Iris pigment epithelial cell (primary cell): Measurements from ENCODE around the gene RTKN2.

Experiments
- DNase-seq: peaks from one replicate; pipeline ENCODE4 v3.0.0-alpha.2; 2011; ENCODE audit warnings: low read depth

RTKN2 gene

GRCh38 chr10:62172465-62172864 is 96.2 kb downstream of the RTKN2 start:
- no peak for DNase-seq

- DNase-seq = no peak
Measured at GRCh38 chr10:62171791-62172190, 96.9 kb downstream of the RTKN2 start.

DNA sequence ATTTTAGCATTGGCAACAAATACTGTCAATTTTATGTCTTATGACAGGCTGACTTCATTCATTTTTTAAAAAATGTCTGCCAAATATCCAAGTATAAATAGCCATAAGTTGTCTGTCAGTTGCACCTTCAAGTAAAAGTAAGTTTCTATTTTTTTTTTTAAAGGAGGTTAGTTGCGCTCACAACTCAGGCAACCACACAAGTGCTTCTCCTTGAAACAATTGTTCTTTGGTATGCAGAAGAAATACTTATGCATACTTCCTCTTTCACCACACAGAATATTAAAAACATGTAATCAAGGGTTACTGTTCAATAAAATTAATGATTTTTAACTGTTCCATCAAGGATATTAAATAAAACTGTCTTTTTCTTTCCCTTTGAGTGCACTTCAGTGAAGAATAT is 97.9 kb downstream of the RTKN2 start:
- no peak for DNase-seq

DNA sequence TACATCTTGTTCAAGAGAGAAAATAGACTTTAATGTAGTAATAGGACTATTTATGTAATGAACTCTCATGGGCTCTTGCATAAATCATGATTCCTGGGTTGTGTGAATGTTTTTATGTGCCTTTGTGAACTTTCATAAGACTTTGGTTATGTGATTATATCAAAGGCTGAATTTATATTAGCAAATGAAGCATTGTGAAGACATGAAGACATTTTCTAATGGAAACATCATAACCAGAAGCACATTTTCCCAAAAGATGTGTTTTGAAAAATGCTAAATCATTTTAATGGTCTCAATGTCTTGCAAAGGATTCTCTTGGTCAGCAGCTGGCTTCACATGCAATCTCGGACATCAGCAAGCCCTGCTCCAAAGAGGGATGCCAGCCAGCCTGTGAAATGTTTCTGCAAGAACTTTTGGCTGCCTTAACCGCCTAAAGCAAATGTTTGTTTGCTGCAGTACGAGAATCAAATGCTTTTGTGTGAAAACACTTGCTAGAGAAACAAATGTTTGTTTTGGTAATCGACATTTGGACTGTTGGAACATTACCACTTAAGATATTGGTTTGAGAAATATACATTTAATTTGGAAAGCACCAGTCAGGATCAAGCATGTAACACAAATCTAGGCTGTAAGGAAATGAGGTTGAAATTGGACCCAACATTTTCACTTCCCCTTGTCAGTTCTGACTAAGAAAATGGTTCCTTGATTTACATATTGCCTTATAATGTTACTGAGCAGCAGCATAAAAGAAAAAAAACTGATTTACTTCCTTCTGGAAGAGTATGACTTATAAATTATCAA is 102.1 kb downstream of the RTKN2 start:
- peak; percentile 15 for DNase-seq

GRCh38 chr10:62165803-62166202 is 102.8 kb downstream of the RTKN2 start:
- no peak for DNase-seq

DNA sequence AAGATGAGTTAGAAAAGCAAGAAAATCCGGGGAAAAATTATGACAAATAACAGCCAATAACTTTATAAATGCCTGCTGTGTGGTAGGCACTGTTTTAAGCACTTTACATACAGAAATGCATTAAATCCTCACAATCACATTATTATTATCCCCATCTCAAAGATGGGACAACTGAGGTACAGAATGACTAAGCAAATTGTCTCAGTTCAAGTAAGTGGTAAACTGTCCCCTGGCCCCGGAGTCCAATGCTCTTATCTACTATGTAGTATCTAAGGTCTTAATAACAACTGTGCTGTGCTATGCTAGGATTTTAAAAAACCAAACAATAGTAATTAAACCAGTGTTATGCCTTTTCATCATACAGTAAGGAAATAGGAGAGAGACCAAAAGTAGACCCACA is 105.6 kb downstream of the RTKN2 start:
- DNase-seq = no peak

- no peak for DNase-seq
Measured at GRCh38 chr10:62162261-62162981, 106.2 kb downstream of the RTKN2 start.

DNA sequence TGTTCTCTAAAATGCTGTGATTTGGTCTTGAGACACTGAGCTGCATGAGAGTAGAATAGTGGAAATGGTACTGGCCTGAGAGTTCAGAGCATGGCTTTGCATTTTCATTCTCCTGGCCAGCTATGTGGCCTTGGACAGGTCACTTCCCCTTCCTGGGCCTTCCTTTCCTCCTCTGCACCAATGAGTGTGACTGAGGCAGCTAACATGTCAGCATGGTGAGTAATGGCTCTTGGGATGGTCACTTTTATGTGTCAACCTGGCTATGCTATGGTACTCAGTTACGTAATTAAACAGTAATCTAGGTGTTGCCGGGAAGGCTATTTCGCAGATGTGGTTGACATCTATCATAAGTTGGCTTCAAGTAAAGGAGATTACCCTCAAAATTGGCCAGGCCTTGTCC is 109.3 kb downstream of the RTKN2 start:
- DNase-seq = no peak

DNA sequence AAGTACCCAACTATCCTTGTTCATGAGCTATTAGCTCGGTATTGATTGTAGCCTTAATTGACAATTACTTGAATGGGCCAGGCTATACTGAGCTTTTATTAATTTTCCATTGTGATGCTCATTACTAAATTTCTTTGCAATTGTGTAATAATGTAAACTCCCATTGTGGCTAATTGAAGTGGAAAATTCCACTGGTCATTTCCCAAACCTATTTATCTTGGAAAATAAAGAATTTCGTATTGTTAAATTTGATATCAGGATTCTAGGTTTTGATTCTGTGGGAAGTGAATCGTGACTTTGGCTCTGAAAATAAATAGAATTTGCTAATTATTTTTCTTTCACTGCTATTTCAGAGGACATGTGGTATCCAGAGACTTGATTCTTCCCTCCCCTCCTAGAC is 111.0 kb downstream of the RTKN2 start:
- no peak for DNase-seq

GRCh38 chr10:62155054-62155680 is 113.5 kb downstream of the RTKN2 start:
- no peak for DNase-seq

DNA sequence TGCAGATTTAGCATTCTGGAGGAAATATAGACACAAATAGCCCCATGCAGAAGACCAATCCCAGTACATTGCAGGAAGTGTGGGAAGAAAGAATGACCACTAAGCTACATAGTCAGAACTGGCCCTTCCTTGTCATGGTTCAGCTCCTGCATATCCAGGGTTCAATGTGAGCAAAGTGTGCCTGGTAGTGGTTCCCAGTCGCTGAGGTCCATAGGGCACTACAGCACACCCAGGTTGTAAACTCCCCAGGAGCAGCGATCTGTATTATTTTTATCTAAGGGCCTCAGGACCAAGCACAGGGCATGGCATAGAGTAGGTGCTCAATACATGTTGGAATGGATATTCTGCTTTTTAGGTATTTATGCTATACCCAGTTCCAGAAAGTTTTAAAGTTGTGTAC is 114.4 kb downstream of the RTKN2 start:
- no peak for DNase-seq

GRCh38 chr10:62153191-62153590 is 115.5 kb downstream of the RTKN2 start:
- peak; percentile 85 for DNase-seq

- DNase-seq = no peak
Measured at GRCh38 chr10:62149621-62150020, 119.0 kb downstream of the RTKN2 start.

DNA sequence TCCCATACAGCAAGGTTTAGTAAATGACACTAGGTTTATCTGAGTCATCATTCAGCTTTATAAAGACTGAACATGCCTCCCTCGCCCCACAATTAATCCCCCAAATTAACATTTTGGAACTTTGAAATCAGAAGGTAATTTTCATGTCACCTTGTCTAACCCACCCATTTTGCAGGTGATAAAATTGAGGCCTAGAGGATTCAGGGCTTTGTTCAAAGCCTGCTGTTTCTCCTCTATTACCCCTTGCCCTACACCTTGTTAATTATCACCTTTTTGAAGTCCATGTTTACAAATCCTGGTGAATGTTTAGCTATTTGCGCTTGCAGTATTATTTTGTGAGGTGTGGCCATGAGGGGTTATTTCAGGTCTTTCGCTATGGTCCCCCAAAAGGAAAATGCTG is 120.5 kb downstream of the RTKN2 start:
- DNase-seq = no peak

- DNase-seq = no peak
Measured at GRCh38 chr10:62147425-62147824, 121.2 kb downstream of the RTKN2 start.

GRCh38 chr10:62136931-62137330 is 131.7 kb downstream of the RTKN2 start:
- DNase-seq = peak; percentile 70

GRCh38 chr10:62133618-62134017 is 135.0 kb downstream of the RTKN2 start:
- no peak for DNase-seq
